ENCODE results near the gene SCCPDH. TPM values are rescaled to one million over a fixed set of nuclear protein-coding genes. Genes with fewer than 3 reads are reported as not detected.
"Not testable (repeated sequence)": the region's sequence is repeated elsewhere in the genome, so short reads cannot be mapped to it uniquely, and the experiment has no call there.

SCCPDH gene
- total RNA-seq, 1 donor from 2014 or later: 34.4 TPM

DNA sequence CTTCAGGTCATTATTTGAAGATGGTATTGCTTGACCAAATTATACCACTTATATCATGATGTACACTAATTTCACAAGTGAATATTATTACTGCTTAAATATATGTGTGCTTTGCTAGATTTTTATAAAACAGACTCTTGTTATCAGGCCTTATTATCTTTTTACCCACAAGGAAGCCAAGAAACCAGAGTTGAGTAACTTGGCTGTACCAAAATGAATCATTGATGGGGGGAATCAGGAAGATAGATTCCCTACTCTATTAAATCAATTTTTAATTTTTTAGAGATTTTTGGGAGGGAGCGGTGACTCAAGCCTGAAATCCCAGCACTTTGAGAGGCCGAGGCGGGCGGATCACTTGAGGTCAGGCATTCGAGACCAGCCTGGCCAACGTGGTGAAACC, 16.0 kb upstream of the SCCPDH start:
- Mint-ChIP-seq H3K27ac (ENCODE audit: unreplicated experiment) (no peak overlapping the region), H3K4me3 (ENCODE audit: unreplicated experiment) (no peak overlapping the region), H3K9me3 (ENCODE audit: unreplicated experiment) (peaks cover 18% of the 10 kb centered on the region), H3K27me3 (ENCODE audit: unreplicated experiment) (no peaks in the 10 kb centered on the region), H3K4me1 (ENCODE audit: unreplicated experiment) (peaks cover 36% of the 10 kb centered on the region), H3K36me3 (ENCODE audit: unreplicated experiment) (no peaks in the 10 kb centered on the region)
- TF ChIP-seq, protein P1, sequence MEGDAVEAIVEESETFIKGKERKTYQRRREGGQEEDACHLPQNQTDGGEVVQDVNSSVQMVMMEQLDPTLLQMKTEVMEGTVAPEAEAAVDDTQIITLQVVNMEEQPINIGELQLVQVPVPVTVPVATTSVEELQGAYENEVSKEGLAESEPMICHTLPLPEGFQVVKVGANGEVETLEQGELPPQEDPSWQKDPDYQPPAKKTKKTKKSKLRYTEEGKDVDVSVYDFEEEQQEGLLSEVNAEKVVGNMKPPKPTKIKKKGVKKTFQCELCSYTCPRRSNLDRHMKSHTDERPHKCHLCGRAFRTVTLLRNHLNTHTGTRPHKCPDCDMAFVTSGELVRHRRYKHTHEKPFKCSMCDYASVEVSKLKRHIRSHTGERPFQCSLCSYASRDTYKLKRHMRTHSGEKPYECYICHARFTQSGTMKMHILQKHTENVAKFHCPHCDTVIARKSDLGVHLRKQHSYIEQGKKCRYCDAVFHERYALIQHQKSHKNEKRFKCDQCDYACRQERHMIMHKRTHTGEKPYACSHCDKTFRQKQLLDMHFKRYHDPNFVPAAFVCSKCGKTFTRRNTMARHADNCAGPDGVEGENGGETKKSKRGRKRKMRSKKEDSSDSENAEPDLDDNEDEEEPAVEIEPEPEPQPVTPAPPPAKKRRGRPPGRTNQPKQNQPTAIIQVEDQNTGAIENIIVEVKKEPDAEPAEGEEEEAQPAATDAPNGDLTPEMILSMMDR (IDR thresholded peaks at IDR 0.05): no peak
- no peak for DNase-seq (ENCODE audit: extremely low spot score, unreplicated experiment)

DNA sequence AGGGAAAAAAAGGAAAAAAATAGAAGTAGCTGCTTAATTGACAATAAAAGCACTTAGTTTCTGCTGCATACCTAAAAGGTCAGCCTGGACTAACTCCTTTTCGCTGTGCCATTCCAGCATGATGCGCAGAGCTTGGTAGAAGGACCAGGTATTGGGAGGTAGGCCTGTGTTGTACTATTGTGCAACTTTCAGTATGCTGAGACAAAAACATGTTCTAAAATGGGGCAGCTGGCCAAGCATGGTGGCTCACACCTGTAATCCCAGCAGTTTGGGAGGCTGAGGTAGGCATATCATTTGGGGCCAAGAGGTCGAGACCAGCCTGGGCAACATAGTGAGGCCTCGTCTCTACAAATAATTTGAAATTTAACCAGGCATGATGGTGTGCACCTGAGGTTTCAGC, 15.0 kb upstream of the SCCPDH start:
- TF ChIP-seq, protein P1 (IDR thresholded peaks at IDR 0.05): no peak
- no peak for DNase-seq (ENCODE audit: extremely low spot score, unreplicated experiment)
- no peak overlapping the region for H3K4me3 Mint-ChIP-seq (ENCODE audit: unreplicated experiment)
- no peak overlapping the region for H3K27ac Mint-ChIP-seq (ENCODE audit: unreplicated experiment)
- no peaks in the 10 kb centered on the region for H3K27me3 Mint-ChIP-seq (ENCODE audit: unreplicated experiment)
- H3K36me3 Mint-ChIP-seq (ENCODE audit: unreplicated experiment): no peaks in the 10 kb centered on the region
- H3K9me3 Mint-ChIP-seq (ENCODE audit: unreplicated experiment): peaks cover 18% of the 10 kb centered on the region
- peaks cover 25% of the 10 kb centered on the region for H3K4me1 Mint-ChIP-seq (ENCODE audit: unreplicated experiment)

DNA sequence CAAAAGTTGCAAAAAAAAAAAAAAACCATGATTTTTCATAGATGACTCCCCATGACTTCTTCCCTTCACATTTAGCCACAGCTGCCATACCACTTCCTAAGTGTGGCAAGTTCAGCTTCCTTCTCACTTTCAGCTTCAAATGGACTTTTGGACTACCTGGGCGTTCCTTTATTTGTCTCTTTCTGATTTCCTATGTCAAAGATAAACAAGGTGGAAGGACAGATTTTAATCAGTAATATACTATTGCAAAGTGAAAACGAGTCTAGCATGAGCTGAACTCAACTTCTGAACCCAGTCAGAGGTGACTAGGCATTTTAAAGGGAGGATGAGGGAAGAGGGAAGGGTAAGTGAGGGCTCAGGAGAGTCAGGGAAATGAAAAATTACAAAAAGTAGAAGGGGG, 14.4 kb upstream of the SCCPDH start:
- DNase-seq (ENCODE audit: extremely low spot score, unreplicated experiment): no peak

DNA sequence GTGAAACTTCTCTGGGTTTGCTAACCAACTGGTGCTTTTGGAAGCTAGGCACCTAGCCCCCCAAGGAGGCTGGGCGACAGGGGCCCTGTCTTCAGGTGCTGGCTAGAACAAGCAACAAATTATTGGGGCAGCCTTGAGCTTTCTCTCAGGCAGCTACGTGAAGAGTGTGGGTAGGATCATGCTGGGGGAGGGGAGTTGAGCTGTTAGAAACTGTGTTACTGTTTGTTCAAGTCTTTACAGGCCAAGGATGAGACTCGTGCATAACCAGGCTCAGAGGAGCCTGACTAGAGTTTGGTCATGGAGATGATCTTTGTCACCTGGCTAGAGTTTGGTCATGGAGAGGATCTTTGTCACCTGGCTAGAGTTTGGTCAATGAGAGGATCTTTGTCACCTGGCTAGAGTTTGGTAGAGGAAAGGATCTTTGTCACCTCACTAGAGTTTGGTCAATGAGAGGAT, 12.6 kb upstream of the SCCPDH start:
- TF ChIP-seq, protein P1 (IDR thresholded peaks at IDR 0.05): no peak
- H3K4me3 Mint-ChIP-seq (ENCODE audit: unreplicated experiment): no peak overlapping the region
- no peak overlapping the region for H3K27ac Mint-ChIP-seq (ENCODE audit: unreplicated experiment)
- H3K4me1 Mint-ChIP-seq (ENCODE audit: unreplicated experiment): peaks cover 8% of the 10 kb centered on the region
- peaks cover 4% of the 10 kb centered on the region for H3K27me3 Mint-ChIP-seq (ENCODE audit: unreplicated experiment)
- no peaks in the 10 kb centered on the region for H3K36me3 Mint-ChIP-seq (ENCODE audit: unreplicated experiment)
- peaks cover 23% of the 10 kb centered on the region for H3K9me3 Mint-ChIP-seq (ENCODE audit: unreplicated experiment)
- no peak for DNase-seq (ENCODE audit: extremely low spot score, unreplicated experiment)

More for the DNA sequence above, 14.4 kb upstream of the SCCPDH start:
- TF ChIP-seq, protein P1 (IDR thresholded peaks at IDR 0.05): no peak
- Mint-ChIP-seq H3K4me1 (ENCODE audit: unreplicated experiment) (peaks cover 19% of the 10 kb centered on the region), H3K27ac (ENCODE audit: unreplicated experiment) (no peak overlapping the region), H3K9me3 (ENCODE audit: unreplicated experiment) (peaks cover 18% of the 10 kb centered on the region), H3K4me3 (ENCODE audit: unreplicated experiment) (no peak overlapping the region), H3K27me3 (ENCODE audit: unreplicated experiment) (no peaks in the 10 kb centered on the region), H3K36me3 (ENCODE audit: unreplicated experiment) (no peaks in the 10 kb centered on the region)

DNA sequence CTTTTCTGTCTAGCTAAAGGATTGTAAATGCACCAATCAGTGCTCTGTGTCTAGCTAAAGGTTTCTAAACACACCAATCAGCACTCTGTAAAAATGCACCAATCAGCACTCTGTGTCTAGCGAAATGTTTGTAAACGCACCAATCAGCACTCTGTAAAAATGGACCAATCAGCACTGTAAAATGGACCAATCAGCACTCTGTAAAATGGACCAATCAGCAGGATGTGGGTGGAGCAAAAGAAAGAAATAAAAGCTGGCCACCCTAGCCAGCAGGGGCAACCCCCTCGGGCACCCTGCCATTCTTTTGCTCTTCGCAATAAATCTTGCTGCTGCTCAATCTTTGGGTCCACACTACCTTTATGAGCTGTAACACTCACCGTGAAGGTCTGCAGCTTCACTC, 11.8 kb upstream of the SCCPDH start:
- not testable (repeated sequence) for H3K27me3 Mint-ChIP-seq (ENCODE audit: unreplicated experiment); H3K4me3 Mint-ChIP-seq (ENCODE audit: unreplicated experiment); H3K4me1 Mint-ChIP-seq (ENCODE audit: unreplicated experiment); H3K36me3 Mint-ChIP-seq (ENCODE audit: unreplicated experiment); DNase-seq (ENCODE audit: extremely low spot score, unreplicated experiment); H3K27ac Mint-ChIP-seq (ENCODE audit: unreplicated experiment)
- peaks cover 23% of the 10 kb centered on the region for H3K9me3 Mint-ChIP-seq (ENCODE audit: unreplicated experiment)

DNA sequence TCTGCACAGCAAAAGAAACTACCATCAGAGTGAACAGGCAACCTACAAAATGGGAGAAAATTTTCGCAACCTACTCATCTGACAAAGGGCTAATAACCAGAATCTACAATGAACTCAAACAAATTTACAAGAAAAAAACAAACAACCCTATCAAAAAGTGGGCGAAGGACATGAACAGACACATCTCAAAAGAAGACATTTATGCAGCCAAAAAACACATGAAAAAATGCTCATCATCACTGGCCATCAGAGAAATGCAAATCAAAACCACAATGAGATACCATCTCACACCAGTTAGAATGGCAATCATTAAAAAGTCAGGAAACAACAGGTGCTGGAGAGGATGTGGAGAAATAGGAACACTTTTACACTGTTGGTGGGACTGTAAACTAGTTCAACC, 4.8 kb upstream of the SCCPDH start:
- not testable (repeated sequence) for H3K4me1 Mint-ChIP-seq (ENCODE audit: unreplicated experiment); DNase-seq (ENCODE audit: extremely low spot score, unreplicated experiment); H3K9me3 Mint-ChIP-seq (ENCODE audit: unreplicated experiment); H3K36me3 Mint-ChIP-seq (ENCODE audit: unreplicated experiment); H3K27ac Mint-ChIP-seq (ENCODE audit: unreplicated experiment); H3K27me3 Mint-ChIP-seq (ENCODE audit: unreplicated experiment); H3K4me3 Mint-ChIP-seq (ENCODE audit: unreplicated experiment)

DNA sequence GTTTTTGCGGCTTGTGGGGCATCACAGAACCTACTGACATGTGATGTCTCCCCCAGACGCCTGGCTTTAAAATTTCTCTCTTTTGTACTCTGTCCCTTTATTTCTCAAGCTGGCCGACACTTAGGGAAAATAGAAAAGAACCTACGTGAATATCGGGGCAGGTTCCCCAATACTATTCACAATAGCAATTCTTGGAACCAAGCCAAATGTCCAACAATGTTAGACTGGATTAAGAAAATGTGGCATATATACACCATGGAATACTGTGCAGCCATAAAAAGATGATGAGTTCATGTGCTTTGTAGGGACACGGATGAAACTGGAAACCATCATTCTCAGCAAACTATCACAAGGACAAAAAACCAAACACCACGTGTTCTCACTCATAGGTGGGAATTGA, 3.4 kb upstream of the SCCPDH start:
- H3K36me3 Mint-ChIP-seq (ENCODE audit: unreplicated experiment); H3K27ac Mint-ChIP-seq (ENCODE audit: unreplicated experiment); H3K27me3 Mint-ChIP-seq (ENCODE audit: unreplicated experiment); H3K9me3 Mint-ChIP-seq (ENCODE audit: unreplicated experiment); DNase-seq (ENCODE audit: extremely low spot score, unreplicated experiment); H3K4me3 Mint-ChIP-seq (ENCODE audit: unreplicated experiment): not testable (repeated sequence)
- peaks cover 10% of the 10 kb centered on the region for H3K4me1 Mint-ChIP-seq (ENCODE audit: unreplicated experiment)

All from osteocyte (in vitro differentiated cells).